22Rv1 (cell line): ENCODE data around the gene SPECC1.
"Not testable (repeated sequence)": the region's sequence is repeated elsewhere in the genome, so short reads cannot be mapped to it uniquely, and the experiment has no call there.

ENCODE experiments used
- H3K27ac ChIP-seq: fragments of 450-650 bp; 2 replicates; pipeline ENCODE4 v1.5.1; 2017
- ZFX ChIP-seq: fragments of 450-650 bp; IDR thresholded peaks from 2 replicates; pipeline ENCODE4 v1.6.1; 2017; ENCODE audit warnings: antibody characterized with exemption, borderline replicate concordance
- TF ChIP-seq, protein P1 (sequence below): fragments of 450-650 bp; IDR thresholded peaks from 2 replicates; pipeline ENCODE4 v1.5.1; 2017; ENCODE audit warnings: mild to moderate bottlenecking

The SPECC1 gene, protein sequence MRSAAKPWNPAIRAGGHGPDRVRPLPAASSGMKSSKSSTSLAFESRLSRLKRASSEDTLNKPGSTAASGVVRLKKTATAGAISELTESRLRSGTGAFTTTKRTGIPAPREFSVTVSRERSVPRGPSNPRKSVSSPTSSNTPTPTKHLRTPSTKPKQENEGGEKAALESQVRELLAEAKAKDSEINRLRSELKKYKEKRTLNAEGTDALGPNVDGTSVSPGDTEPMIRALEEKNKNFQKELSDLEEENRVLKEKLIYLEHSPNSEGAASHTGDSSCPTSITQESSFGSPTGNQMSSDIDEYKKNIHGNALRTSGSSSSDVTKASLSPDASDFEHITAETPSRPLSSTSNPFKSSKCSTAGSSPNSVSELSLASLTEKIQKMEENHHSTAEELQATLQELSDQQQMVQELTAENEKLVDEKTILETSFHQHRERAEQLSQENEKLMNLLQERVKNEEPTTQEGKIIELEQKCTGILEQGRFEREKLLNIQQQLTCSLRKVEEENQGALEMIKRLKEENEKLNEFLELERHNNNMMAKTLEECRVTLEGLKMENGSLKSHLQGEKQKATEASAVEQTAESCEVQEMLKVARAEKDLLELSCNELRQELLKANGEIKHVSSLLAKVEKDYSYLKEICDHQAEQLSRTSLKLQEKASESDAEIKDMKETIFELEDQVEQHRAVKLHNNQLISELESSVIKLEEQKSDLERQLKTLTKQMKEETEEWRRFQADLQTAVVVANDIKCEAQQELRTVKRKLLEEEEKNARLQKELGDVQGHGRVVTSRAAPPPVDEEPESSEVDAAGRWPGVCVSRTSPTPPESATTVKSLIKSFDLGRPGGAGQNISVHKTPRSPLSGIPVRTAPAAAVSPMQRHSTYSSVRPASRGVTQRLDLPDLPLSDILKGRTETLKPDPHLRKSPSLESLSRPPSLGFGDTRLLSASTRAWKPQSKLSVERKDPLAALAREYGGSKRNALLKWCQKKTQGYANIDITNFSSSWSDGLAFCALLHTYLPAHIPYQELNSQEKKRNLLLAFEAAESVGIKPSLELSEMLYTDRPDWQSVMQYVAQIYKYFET

DNA sequence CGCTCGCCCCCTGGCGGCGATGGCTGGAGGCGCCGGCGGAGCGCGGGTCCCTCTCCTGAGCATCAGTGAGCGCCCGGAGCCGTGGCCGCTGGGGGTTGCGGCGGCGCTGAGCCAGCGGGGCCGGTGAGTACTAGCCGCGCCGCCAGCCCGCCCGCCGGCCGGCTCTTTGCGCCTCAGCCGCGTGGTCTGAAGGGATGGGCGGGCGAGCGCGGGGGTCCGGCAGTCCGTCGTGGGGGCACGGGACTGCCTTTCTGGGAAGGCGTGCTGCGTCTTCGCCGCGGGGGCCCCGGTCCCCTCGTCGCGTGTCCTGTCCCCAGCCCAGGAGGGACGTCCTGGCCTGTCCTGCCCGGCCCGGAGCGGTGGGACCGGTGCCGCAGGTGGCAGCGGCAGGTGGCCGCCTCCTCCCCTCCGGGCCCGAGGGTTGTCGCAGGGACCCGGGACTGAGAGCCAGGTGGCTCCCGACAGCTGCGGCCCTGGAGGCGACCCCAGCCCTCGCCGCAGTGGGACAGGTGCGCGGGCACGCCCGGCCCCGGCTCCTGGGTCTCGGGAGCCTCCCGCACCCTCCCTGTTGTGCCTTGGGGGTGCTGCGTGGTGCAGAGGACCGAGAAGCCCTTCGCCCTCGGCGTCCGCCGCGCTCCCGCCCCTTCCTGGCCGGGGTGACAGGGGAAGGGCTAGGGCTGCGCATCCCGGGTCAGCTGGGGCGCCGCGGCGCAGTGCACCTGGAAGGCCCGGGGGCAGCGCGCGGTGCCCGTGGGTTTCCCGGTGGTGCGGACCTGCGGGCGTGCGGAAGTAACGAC lies at the start of gene SPECC1:
Gene SPECC1, plus strand, starts transcription at position 58 of the 797 bp plus-strand sequence. CDS start 87,293 bp downstream, outside the sequence.
- no peak for TF ChIP-seq ZFX
- TF ChIP-seq, protein P1, sequence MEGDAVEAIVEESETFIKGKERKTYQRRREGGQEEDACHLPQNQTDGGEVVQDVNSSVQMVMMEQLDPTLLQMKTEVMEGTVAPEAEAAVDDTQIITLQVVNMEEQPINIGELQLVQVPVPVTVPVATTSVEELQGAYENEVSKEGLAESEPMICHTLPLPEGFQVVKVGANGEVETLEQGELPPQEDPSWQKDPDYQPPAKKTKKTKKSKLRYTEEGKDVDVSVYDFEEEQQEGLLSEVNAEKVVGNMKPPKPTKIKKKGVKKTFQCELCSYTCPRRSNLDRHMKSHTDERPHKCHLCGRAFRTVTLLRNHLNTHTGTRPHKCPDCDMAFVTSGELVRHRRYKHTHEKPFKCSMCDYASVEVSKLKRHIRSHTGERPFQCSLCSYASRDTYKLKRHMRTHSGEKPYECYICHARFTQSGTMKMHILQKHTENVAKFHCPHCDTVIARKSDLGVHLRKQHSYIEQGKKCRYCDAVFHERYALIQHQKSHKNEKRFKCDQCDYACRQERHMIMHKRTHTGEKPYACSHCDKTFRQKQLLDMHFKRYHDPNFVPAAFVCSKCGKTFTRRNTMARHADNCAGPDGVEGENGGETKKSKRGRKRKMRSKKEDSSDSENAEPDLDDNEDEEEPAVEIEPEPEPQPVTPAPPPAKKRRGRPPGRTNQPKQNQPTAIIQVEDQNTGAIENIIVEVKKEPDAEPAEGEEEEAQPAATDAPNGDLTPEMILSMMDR, result peak; percentile 58
- H3K27ac ChIP-seq, result peak within 1 kb of the TSS; percentile 80

DNA sequence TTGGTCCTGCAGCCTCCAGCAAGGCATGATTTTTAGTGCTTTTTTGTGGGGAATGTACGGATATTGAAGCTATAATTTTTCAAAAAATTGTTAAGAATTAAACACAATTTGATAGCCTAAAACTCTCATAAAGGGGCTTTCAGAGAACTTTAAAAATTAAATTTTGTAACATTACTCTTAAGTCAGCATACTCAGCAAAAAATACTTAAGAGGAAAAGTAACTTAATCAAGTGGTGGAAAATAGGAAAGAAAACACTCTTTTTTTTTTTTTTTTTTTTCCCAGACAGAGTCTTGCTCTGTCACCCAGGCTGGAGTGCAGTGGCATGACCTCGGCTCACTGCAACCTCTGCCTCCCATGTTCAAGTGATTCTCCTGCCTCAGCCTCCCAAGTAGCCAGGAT lies 46.2 kb upstream of the SPECC1 start:
- not testable (repeated sequence) for H3K27ac ChIP-seq

DNA sequence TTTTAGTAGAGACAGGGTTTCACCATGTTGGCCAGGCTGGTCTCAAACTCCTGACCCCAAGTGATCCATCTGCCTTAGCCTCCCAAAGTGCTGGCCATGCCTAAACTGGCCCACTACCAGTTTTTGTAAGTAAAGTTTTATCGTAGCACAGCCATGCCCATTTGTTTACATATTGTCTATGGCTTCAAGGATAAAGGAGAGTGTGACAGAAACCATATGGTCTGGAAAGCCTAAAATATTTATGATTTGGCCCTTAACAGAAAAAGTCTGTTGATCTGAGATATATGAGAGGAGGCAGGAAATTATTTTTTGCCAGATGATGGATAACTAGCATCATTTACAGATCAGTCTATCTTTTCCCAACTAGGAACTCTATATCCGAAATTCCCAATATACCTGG lies 36.0 kb upstream of the SPECC1 start:
- TF ChIP-seq ZFX, result no peak
- TF ChIP-seq, protein P1, result no peak
- no peak overlapping the region for H3K27ac ChIP-seq

DNA sequence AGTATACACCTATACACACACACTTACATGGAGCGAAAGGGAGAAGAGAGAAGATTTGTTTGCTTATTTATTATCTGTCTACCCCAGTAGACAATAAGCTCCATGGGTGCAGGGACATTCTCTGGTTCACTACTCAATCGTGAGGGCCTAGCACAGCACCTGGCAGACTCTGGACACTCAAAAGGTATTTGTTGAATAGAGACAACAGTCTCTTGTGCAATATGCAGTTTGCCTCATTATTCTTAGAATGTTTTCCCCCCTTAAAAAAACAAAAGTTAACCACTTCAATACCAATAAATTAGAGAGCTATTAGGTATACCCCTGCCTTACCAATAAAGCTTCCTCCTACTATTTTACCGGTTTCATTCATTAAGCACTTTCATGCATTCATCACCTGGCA lies 33.6 kb upstream of the SPECC1 start:
- H3K27ac ChIP-seq, result no peak overlapping the region
- TF ChIP-seq, protein P1, result no peak
- TF ChIP-seq ZFX, result no peak

DNA sequence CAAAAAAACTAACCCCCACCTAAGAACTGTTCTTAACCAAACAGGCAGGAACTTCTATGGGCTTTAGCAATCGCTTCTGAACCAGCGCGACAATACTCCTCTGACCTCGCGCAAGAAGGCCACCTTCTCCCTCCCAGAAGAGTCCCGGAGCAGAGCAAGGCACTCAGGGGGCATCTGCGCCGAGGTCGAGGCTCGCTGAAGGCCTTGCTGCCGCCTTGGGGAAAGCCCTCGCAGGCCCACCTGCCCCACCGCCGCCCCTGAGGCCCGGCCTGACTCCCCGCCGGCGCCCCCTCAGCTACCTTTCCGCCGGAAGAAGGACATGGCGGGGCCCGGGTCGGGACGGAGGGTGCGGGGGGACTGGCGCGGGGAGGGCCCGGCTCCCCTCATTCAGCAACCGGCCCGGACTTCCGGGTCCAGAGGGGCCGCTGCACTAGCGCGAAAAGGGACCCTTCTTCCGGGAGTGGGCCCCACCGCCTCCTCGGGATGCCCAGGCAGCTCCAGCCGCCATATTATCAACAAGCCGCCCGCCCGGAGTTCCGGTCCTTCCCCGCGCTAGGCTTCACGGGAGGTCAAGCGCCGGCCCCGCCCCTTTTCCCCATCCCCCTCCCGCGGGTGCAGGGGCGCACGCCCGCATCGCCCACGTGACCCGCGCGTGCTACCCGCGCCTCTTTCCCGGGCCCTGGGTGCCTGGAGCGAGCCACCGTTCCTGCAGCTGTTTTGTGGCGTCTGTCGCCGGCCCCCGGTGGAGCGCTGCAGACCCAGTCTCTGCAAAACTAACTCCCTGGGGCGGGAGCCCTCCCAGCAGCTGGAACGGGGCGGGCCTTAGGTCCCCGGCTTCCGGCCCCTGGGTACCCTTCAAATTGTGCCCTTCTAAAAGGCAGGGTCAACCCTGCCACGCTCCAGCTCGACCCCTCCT lies 31.6 kb upstream of the SPECC1 start, which contains the start of gene AKAP10:
Gene AKAP10, minus strand, starts transcription at position 536 of the 916 bp plus-strand sequence. Its CDS starts 149 bp downstream, at position 387.
- TF ChIP-seq, protein P1, result no peak
- TF ChIP-seq ZFX, result no peak
- peak within 1 kb of the TSS; percentile 73 for H3K27ac ChIP-seq

DNA sequence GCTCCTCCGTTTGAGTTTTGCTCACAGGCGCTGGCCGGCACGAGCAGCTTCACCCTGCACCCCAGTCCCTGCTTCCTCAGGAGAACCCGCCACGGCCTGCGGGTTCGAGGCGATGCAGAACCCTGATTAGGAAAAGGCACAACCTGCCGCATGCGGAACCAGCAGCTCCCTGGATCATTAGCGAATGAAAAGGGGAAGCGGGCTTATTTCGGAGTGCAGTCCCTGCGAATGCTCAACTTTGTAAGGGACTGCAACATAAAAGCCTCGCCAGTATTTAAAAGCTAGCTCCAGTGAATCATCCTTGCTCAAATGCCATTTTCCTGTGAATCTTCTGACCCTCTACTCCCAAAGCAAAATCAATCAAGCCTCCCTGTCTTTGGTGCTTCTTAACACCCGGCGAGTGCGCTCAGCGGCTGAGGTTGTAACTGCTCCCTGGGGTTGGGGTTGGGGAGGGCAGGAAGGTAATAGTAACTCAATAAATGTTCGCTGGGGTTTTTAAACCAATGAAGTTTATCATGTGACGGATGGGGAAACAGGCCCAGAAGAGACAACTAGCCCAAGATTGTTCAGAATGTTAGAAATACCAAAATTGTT lies 30.9 kb upstream of the SPECC1 start:
- H3K27ac ChIP-seq, result peak overlapping the region; percentile 73
- TF ChIP-seq, protein P1, result no peak
- no peak for TF ChIP-seq ZFX
